Gastrocnemius medialis (tissue), 4 donors: ENCODE measurements around the gene MLYCD. TPM values are rescaled to one million over a fixed set of nuclear protein-coding genes. Genes with fewer than 3 reads are reported as not detected.

Source experiments
- ATAC-seq, 2 donors: fragments of 150-250 bp; one replicate each; pipeline ENCODE4 v1.9.1; 2016
- DNase-seq, 2 donors: peaks; one replicate each; pipeline ENCODE4 v3.0.0-alpha.2; 2019
- H3K27ac ChIP-seq, 4 donors: fragments of 200-600 bp; sonication (generic); 1 replicate in 1 of 4; 2 replicates in 3 of 4; pipeline ENCODE4 v1.5.1; 2016 to 2018; ENCODE audit warnings: mild to moderate bottlenecking in 2 of 4, moderate library complexity in 1 of 4
- H3K27me3 ChIP-seq, 3 donors: fragments of 200-600 bp; sonication (generic) in 2 of 3; 1 replicate in 1 of 3; 2 replicates in 2 of 3; pipeline versions ENCODE4 v1.5.1 to v1.6.0; 2016 to 2019; ENCODE audit warnings: mild to moderate bottlenecking in 1 of 3, moderate library complexity in 1 of 3
- H3K36me3 ChIP-seq, 2 donors: fragments of 200-600 bp; sonication (generic) in 1 of 2; one replicate each; pipeline ENCODE4 v1.5.1; 2017 to 2018
- H3K4me1 ChIP-seq, 2 donors: fragments of 200-600 bp; sonication (generic) in 1 of 2; one replicate each; pipeline ENCODE4 v1.5.1; 2016 to 2017; ENCODE audit warnings: mild to moderate bottlenecking in 2 of 2
- H3K4me3 ChIP-seq, 4 donors: fragments of 200-600 bp; sonication (generic) in 3 of 4; 1 replicate in 1 of 4; 2 replicates in 3 of 4; pipeline ENCODE4 v1.5.1; 2016 to 2019; ENCODE audit warnings: mild to moderate bottlenecking in 2 of 4
- H3K9me3 ChIP-seq, 3 donors: fragments of 200-600 bp; sonication (generic) in 2 of 3; 1 replicate in 1 of 3; 2 replicates in 2 of 3; pipeline ENCODE4 v1.5.1; 2016 to 2019
- POLR2A ChIP-seq, 2 donors: fragments of 450-650 bp; IDR thresholded peaks; one replicate each; pipeline ENCODE4 v1.6.1; 2017; ENCODE audit warnings: antibody characterized with exemption in 2 of 2, mild to moderate bottlenecking in 2 of 2, moderate library complexity in 2 of 2
- in situ Hi-C, 4 donors: fragments of 200-750 bp; cut with MboI; loops; one replicate each; pipeline versions ENCODE4 v1.15.0 to v1.8.0; 2017; ENCODE audit warnings: low sequenced_read_pairs in 4 of 4
- intact Hi-C: fragments of 100-400 bp; cut with DNase I; formaldehyde crosslinking; loops from one replicate; pipeline ENCODE4 v1.15.1; 2023; ENCODE audit warnings: low total_unique reads
- total RNA-seq, 4 donors: library from RNA; depleted of rRNA; stranded (reverse); fragments of >200 nt; gene quantifications; one replicate each; pipeline versions ENCODE4 v1.1.0 to v1.2.3, GENCODE V29; 2016
- TF ChIP-seq, protein P1 (sequence below), 5 experiments: fragments of 450-650 bp in 3 of 5; fragments of 200-600 bp in 2 of 5; sonication (generic) in 2 of 5; IDR thresholded peaks in 4 of 5; conservative IDR thresholded peaks in 1 of 5; 1 replicate in 4 of 5; 2 replicates in 1 of 5; pipeline ENCODE4 v1.5.1; 2016 to 2019; ENCODE audit warnings: antibody characterized with exemption in 5 of 5, mild to moderate bottlenecking in 3 of 5, moderate library complexity in 3 of 5

The MLYCD gene
- total RNA-seq, 4 donors from 2014 or later: 10.3 to 20.8 (median 18.4) TPM

DNA sequence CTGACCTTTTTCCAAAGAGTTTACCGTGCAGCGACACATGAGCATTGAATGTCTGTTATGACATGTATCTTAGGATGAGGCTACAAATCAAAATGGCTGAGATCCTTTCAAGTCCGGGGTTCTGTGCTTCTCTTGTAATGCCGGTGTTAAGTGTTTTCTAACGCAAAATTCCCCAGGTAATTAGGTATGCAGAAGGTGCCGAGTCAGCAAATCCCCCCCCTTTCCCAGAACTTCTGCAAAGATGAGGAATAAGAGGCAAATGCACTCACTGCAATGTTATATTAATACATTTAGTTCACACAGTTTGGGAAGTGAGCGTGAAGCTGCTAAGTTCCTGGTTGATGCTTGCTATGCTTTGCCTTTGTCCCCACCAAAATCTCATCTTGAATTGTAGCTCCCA, 36.3 kb upstream of the MLYCD start:
- intact Hi-C loops (no loop called here), in situ Hi-C loops (no loop called here)
- Histone ChIP-seq H3K27ac (no peak overlapping the region), H3K27me3 (no peaks in the 10 kb centered on the region), H3K9me3 (no peaks in the 10 kb centered on the region), H3K36me3 (no peaks in the 10 kb centered on the region), H3K4me1 (no peaks in the 10 kb centered on the region), H3K4me3 (no peak overlapping the region)
- ATAC-seq (no peak), DNase-seq (no peak)
- TF ChIP-seq POLR2A (IDR thresholded peaks at IDR 0.05): no peak

DNA sequence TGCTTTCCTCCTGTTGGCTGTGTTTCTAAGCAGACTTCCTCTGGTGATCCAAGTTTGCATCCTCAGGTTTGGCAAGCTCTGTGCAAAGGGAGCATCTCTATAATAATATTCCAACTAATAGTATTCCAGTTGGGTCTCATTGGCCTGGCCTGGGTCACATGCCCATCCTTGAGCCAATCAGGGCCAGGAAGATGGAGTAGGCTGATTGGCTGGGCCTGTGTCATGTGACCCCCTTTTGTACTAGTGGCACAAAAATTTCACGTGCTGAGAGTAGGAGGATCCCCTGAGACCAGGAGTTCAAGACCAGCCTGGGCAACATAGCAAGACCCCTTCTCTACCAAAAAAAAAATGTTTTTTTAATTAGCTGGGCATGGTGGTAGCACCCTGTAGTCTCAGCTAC, 35.2 kb upstream of the MLYCD start:
- ATAC-seq (no peak), DNase-seq (no peak)
- Histone ChIP-seq H3K4me3 (no peak overlapping the region), H3K36me3 (no peaks in the 10 kb centered on the region), H3K4me1 (no peaks in the 10 kb centered on the region), H3K9me3 (no peaks in the 10 kb centered on the region), H3K27me3 (no peaks in the 10 kb centered on the region), H3K27ac (no peak overlapping the region)
- intact Hi-C loops (no loop called here), in situ Hi-C loops (no loop called here)
- TF ChIP-seq, protein P1, sequence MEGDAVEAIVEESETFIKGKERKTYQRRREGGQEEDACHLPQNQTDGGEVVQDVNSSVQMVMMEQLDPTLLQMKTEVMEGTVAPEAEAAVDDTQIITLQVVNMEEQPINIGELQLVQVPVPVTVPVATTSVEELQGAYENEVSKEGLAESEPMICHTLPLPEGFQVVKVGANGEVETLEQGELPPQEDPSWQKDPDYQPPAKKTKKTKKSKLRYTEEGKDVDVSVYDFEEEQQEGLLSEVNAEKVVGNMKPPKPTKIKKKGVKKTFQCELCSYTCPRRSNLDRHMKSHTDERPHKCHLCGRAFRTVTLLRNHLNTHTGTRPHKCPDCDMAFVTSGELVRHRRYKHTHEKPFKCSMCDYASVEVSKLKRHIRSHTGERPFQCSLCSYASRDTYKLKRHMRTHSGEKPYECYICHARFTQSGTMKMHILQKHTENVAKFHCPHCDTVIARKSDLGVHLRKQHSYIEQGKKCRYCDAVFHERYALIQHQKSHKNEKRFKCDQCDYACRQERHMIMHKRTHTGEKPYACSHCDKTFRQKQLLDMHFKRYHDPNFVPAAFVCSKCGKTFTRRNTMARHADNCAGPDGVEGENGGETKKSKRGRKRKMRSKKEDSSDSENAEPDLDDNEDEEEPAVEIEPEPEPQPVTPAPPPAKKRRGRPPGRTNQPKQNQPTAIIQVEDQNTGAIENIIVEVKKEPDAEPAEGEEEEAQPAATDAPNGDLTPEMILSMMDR (IDR thresholded peaks at IDR 0.05 in 4 of 5, conservative IDR thresholded peaks at IDR 0.05 in 1 of 5): no peak
- no peak for TF ChIP-seq POLR2A (IDR thresholded peaks at IDR 0.05)

DNA sequence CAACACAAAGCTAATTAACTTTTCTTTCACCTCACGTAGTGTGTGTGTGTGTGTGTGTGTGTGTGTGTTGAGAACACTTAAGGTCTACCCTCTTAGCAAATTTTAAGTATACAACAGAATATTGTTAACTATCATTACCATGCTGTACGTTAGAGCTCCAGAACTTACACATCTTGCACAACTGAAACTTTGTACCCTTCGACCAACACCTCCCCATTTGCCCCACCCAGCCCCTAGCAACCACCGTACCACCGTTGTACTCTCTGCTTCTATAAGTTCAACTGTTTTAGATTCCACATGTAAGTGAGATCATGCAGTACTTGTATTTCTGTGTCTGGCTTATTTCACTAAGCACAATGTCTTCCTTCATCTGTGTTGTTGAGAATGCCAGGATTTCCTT, 28.1 kb upstream of the MLYCD start:
- intact Hi-C loops (no loop called here), in situ Hi-C loops (no loop called here)
- ATAC-seq: no peak
- no peaks in the 10 kb centered on the region for H3K27me3 ChIP-seq
- H3K27ac ChIP-seq: no peak overlapping the region
- no peak for TF ChIP-seq POLR2A (IDR thresholded peaks at IDR 0.05)
- TF ChIP-seq, protein P1 (IDR thresholded peaks at IDR 0.05 in 4 of 5, conservative IDR thresholded peaks at IDR 0.05 in 1 of 5): no peak
- H3K36me3 ChIP-seq: no peaks in the 10 kb centered on the region
- H3K4me3 ChIP-seq: no peak overlapping the region
- no peaks in the 10 kb centered on the region for H3K9me3 ChIP-seq
- H3K4me1 ChIP-seq: no peaks in the 10 kb centered on the region
- DNase-seq: no peak

DNA sequence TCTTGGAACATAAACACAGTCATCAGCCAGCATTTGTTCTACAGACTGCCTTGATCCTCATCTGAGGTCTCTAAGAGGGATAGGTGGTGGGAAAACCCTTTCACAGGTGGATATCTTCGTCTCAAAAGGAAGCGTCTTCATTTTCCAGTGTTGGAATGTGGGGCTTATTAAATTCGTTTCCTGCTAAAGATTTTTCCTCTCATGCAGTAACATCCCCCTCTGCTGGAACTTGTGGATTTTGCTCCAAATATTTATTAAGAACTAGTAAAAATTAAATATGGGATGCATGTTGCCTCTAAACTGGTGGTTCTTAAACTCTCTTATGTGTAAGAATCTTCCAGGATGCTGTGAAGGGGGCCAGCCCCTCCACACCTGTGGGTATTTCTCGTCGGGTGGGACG, 20.1 kb upstream of the MLYCD start:
- DNase-seq: no peak
- Histone ChIP-seq H3K27me3 (no peaks in the 10 kb centered on the region), H3K9me3 (no peaks in the 10 kb centered on the region), H3K4me1 (no peaks in the 10 kb centered on the region), H3K36me3 (no peaks in the 10 kb centered on the region), H3K4me3 (no peak overlapping the region), H3K27ac (no peak overlapping the region)
- in situ Hi-C loops: no loop called here
- TF ChIP-seq POLR2A (IDR thresholded peaks at IDR 0.05): no peak
- TF ChIP-seq, protein P1 (IDR thresholded peaks at IDR 0.05 in 4 of 5, conservative IDR thresholded peaks at IDR 0.05 in 1 of 5): peak in 3 of 5 experiments; percentile 35 to 40 (median 35)
- intact Hi-C loops: loop anchor here (2.0 kb wide), 1 partner anchor 52 kb away; no protein-coding TSS in a partner anchor
- no peak for ATAC-seq

DNA sequence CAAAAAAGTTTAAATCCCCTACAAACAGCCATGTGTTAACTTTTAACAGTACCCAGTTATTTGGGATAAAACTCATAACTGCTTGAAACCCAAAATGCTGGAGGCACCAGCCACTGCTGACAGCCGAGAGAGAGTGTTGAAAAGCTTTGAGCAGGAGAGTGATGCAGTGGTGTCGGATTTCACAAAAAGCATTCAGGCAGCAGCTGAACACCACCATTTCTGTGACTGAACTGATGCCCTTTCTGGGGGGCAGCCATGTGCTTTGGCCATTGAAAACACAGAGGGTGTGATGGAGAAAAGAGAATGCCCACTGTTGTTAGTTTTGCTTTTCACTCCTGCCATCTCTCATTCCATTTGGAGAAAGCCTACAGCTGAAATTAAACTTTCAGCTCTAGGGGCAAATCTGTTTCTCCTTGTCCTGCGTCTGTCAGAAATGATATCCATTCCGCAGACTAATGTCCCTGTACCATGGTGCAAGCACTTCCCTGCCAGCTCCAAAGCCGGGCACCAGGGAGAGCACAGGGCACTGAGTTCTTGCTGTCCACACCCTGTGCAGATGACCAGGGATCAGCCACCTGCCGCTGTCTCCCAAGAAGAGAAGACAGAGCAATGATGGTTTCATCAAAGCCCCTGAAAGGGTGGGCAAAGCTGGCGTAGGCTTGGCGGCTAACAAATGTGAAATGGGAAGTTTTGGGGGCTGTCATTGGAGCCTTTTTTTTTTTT, 16.6 kb upstream of the MLYCD start:
- DNase-seq (peak in 1 of 2 donors; percentile 26), ATAC-seq (peak in 1 of 2 donors; percentile 60)
- no peak overlapping the region for H3K4me3 ChIP-seq
- H3K36me3 ChIP-seq: no peaks in the 10 kb centered on the region
- TF ChIP-seq, protein P1 (IDR thresholded peaks at IDR 0.05 in 4 of 5, conservative IDR thresholded peaks at IDR 0.05 in 1 of 5): no peak
- H3K4me1 ChIP-seq: peaks cover 3% of the 10 kb centered on the region in 2 donors
- no peaks in the 10 kb centered on the region for H3K27me3 ChIP-seq
- H3K9me3 ChIP-seq: no peaks in the 10 kb centered on the region
- intact Hi-C loops (no loop called here), in situ Hi-C loops (loop anchor here in 1 of 4 donors (5.0 kb wide), 1 partner anchor 60 kb away; no protein-coding TSS in a partner anchor)
- H3K27ac ChIP-seq: no peak overlapping the region
